Ovary (tissue), 9 donors: ENCODE results near the gene POU2F3. TPM values are rescaled to one million over a fixed set of nuclear protein-coding genes. Genes with fewer than 3 reads are reported as not detected.

Experiments
- DNase-seq, 5 donors: peaks; one replicate each; pipeline ENCODE4 v3.0.0-alpha.2; 2019 to 2020
- H3K27ac ChIP-seq, 2 donors: fragments of 200-600 bp; one replicate each; pipeline versions ENCODE4 v1.5.1 to v1.8.0; 2019 to 2022
- H3K27me3 ChIP-seq: fragments of 200-600 bp; one replicate; pipeline ENCODE4 v1.8.0; 2022
- H3K36me3 ChIP-seq: fragments of 200-600 bp; sonication (generic); one replicate; pipeline ENCODE4 v1.5.1; 2019
- H3K4me1 ChIP-seq: one replicate; pipeline ENCODE4 v1.8.1; 2013; ENCODE audit warnings: mild to moderate bottlenecking, moderate library complexity; ENCODE audit not compliant: insufficient read depth
- H3K4me3 ChIP-seq: fragments of 200-600 bp; sonication (generic); one replicate; pipeline ENCODE4 v1.5.1; 2017
- H3K9me3 ChIP-seq, 2 donors: fragments of 200-600 bp in 1 of 2; sonication (generic) in 1 of 2; one replicate each; pipeline versions ENCODE4 v1.5.1 to v1.8.1; 2013 to 2019; ENCODE audit warnings: mild to moderate bottlenecking in 1 of 2, moderate library complexity in 1 of 2
- CTCF ChIP-seq, 3 donors: fragments of 450-650 bp in 2 of 3; fragments of 200-600 bp in 1 of 3; IDR thresholded peaks; one replicate each; pipeline versions ENCODE4 v1.5.1 to v1.8.0; 2016 to 2022; ENCODE audit warnings: antibody characterized with exemption in 3 of 3, mild to moderate bottlenecking in 1 of 3
- EP300 ChIP-seq: sonication (generic); formaldehyde crosslinking; IDR thresholded peaks from one replicate; pipeline ENCODE4 v1.6.1; 2017; ENCODE audit warnings: antibody characterized with exemption
- POLR2A ChIP-seq: fragments of 450-650 bp; IDR thresholded peaks from one replicate; pipeline ENCODE4 v1.6.1; 2017; ENCODE audit warnings: antibody characterized with exemption, mild to moderate bottlenecking, moderate library complexity
- WGBS, 3 donors: extraction: QIAGEN DNeasy Blood & Tissue Kit in 1 of 3; methylation state at CpG; one replicate each; pipeline versions ENCODE4 v1.1.5 to v1.1.7; 2013 to 2017; 5-methylcytosine and 5-hydroxymethylcytosine counted together
- intact Hi-C, 4 donors: fragments of 100-400 bp; cut with DNase I; formaldehyde crosslinking; loops; one replicate each; pipeline versions ENCODE4 v1.11.0 to v1.15.1; 2022 to 2023
- polyA plus RNA-seq, 2 donors: library from polyadenylated mRNA; stranded (reverse); fragments of 200-250 nt in 1 of 2; fragments of 350-450 nt in 1 of 2; fragmentation: Illumina TruSeq in 1 of 2; extraction: RNeasy Lipid Tissue Mini Kit (QIAGEN cat#74804) in 1 of 2; gene quantifications; one replicate each; pipeline ENCODE4 v1.2.3, GENCODE V29; 2013 to 2014
- total RNA-seq, 7 donors: library from RNA; depleted of rRNA in 2 of 7; stranded (reverse); fragments of >200 nt in 2 of 7; fragmentation: NEBNext Ultra II Directional in 3 of 7; extraction: Animal tissue kit (Norgen Biotek cat#: 25700) in 3 of 7; gene quantifications; one replicate each; pipeline versions ENCODE4 v1.1.0 to v1.2.4, GENCODE V29; 2016 to 2023
- donor health status: DM: no; HTN: no; CAD: no; lungs with moderate emphysema.
- donor health status: DM: no; HTN: no; CAD: no.
- donor health status: Bipolar disorder and iron deficiency.
- donor health status: DM: yes; HTN: yes; CAD: no.
- donor health status: DM: no; HTN: no; CAD: no.
- donor health status: DM: yes; HTN: yes; CAD: no.

POU2F3 gene
- total and polyA plus RNA-seq, 9 donors = 0.05 to 1.0 (median 0.22) TPM; not detected in 2

- Histone ChIP-seq H3K36me3 (no peaks in the 10 kb centered on the region), H3K27me3 (no peaks in the 10 kb centered on the region), H3K4me3 (no peak overlapping the region), H3K4me1 (peaks cover 11% of the 10 kb centered on the region), H3K27ac (no peak overlapping the region), H3K9me3 (no peaks in the 10 kb centered on the region)
- TF ChIP-seq POLR2A = no peak
- TF ChIP-seq CTCF (IDR thresholded peaks at IDR 0.05) = no peak
- TF ChIP-seq EP300 = no peak
- no peak for DNase-seq
- intact Hi-C loops = no loop called here
Observed at GRCh38 chr11:120350637-120351036, 110.7 kb downstream of the POU2F3 start.

- H3K4me3 ChIP-seq = no peak overlapping the region
- H3K36me3 ChIP-seq = no peaks in the 10 kb centered on the region
- no peak overlapping the region for H3K27ac ChIP-seq
- TF ChIP-seq CTCF (IDR thresholded peaks at IDR 0.05) (no peak), POLR2A (no peak), EP300 (no peak)
- H3K9me3 ChIP-seq = no peaks in the 10 kb centered on the region
- H3K27me3 ChIP-seq = no peaks in the 10 kb centered on the region
- H3K4me1 ChIP-seq = peaks cover 9% of the 10 kb centered on the region
- no peak for DNase-seq
- WGBS, 3 donors = 73 to 76% (median 73%) methylated on average over 6 of the region's 6 CpGs
- intact Hi-C loops = no loop called here
Observed at GRCh38 chr11:120352405-120352804, 112.5 kb downstream of the POU2F3 start.

GRCh38 chr11:120354068-120354467, 114.1 kb downstream of the POU2F3 start:
- Histone ChIP-seq H3K4me3 (no peak overlapping the region), H3K27ac (no peak overlapping the region), H3K27me3 (no peaks in the 10 kb centered on the region), H3K9me3 (no peaks in the 10 kb centered on the region), H3K4me1 (peaks cover 9% of the 10 kb centered on the region), H3K36me3 (no peaks in the 10 kb centered on the region)
- DNase-seq = no peak
- WGBS, 3 donors = 50 to 59% (median 53%) methylated on average over 1 of the region's 1 CpG
- intact Hi-C loops = no loop called here
- TF ChIP-seq EP300 (no peak), CTCF (IDR thresholded peaks at IDR 0.05) (no peak), POLR2A (no peak)

GRCh38 chr11:120354779-120355178, 114.8 kb downstream of the POU2F3 start:
- DNase-seq = no peak
- 57 to 74% (median 71%) methylated on average over 6 of the region's 6 CpGs for WGBS, 3 donors
- no peak for TF ChIP-seq CTCF (IDR thresholded peaks at IDR 0.05)
- TF ChIP-seq POLR2A = no peak
- TF ChIP-seq EP300 = no peak
- Histone ChIP-seq H3K4me1 (peaks cover 9% of the 10 kb centered on the region), H3K27me3 (no peaks in the 10 kb centered on the region), H3K36me3 (no peaks in the 10 kb centered on the region), H3K9me3 (no peaks in the 10 kb centered on the region), H3K27ac (no peak overlapping the region), H3K4me3 (no peak overlapping the region)
- intact Hi-C loops = no loop called here

GRCh38 chr11:120357620-120358019, 117.7 kb downstream of the POU2F3 start:
- DNase-seq = no peak
- Histone ChIP-seq H3K27me3 (no peaks in the 10 kb centered on the region), H3K27ac (no peak overlapping the region), H3K4me1 (peaks cover 7% of the 10 kb centered on the region), H3K36me3 (no peaks in the 10 kb centered on the region), H3K4me3 (no peak overlapping the region), H3K9me3 (no peaks in the 10 kb centered on the region)
- WGBS, 3 donors = 85 to 90% (median 86%) methylated on average over 6 of the region's 6 CpGs
- intact Hi-C loops = no loop called here
- TF ChIP-seq CTCF (IDR thresholded peaks at IDR 0.05) (no peak), EP300 (no peak), POLR2A (no peak)
